Iris pigment epithelial cell (primary cell): ENCODE measurements around the gene POMGNT1.
A peak's percentile ranks its signal among the peaks of the same experiment; 100 is the strongest.
"Not testable (repeated sequence)": the region's sequence is repeated elsewhere in the genome, so short reads cannot be mapped to it uniquely, and the experiment has no call there.

ENCODE experiments used
- DNase-seq: peaks from one replicate; pipeline ENCODE4 v3.0.0-alpha.2; 2011; ENCODE audit warnings: low read depth

POMGNT1 gene

GRCh38 chr1:46197964-46198811 lies at the start of gene POMGNT1:
TSS of gene POMGNT1 (minus strand) at chr1:46198434. CDS start at chr1:46197821, 613 bp downstream.
- DNase-seq = peak; percentile 71

GRCh38 chr1:46247436-46248121 lies 49.3 kb upstream of the POMGNT1 start, which contains the start of gene RAD54L:
TSS of gene RAD54L (plus strand) at chr1:46247763. CDS start at chr1:46248406, 643 bp downstream.
- DNase-seq = peak; percentile 99

DNA sequence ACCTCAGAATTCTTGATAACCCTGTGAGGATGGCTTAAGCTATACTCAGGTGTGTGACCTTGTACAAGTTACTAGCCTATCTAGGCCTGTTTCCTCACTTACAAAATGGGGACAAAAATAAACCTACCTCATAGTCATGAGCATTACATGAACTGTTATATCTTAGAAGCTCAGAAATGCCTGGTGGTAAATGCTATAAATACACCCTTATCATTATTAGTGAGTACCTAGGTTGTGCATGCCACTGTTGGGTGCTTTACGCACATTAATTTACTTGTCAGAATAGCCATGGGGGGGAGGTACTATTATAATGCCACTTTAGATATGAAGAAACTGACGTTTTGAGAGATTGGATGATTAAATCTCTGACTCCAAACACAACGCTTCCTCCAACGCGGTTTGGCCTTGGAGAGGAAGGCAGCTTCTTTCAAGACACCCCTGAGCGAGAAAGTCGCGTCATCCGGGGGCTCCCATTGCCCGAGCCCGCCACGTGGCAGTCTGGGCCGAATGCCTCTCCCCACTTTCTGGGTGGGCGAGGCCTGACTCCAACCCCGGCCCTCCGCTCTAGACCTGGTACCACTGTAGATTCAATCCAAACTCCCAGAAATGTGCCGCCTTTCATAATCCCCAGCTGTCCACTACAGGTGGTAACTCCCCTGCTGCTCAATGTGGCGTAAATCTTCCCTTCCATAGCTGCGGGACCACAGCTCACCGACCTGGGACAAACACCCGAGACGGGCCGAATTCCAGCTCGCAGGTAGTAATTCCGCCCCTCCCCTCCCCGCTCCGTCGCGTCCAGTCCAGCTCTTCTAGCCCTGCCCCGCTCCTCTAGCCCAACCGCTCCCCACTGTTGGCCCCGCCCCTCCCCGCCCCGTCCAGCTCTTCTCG lies 48.6 kb upstream of the POMGNT1 start:
- peak; percentile 69 for DNase-seq

DNA sequence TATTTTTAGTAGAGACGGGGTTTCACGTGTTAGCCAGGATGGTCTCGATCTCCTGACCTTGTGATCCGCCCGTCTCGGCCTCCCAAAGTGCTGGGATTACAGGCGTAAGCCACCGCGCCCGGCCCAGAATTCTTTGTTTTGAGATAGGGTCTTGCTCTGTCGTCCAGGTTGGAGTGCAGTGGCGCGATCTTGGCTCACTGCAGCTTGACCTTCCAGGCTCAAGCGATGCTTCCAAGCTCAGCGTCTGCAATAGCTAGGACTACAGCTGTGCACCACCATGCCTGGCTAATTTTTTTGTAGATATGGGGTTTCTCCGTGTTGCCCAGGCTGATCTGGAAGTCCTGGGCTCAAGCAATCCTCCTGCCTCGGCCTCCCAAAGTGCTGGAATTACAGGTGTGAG lies 47.9 kb upstream of the POMGNT1 start:
- DNase-seq = not testable (repeated sequence)

GRCh38 chr1:46244656-46245371 lies 46.6 kb upstream of the POMGNT1 start:
- peak; percentile 22 for DNase-seq

- DNase-seq = not testable (repeated sequence)
Measured at GRCh38 chr1:46243831-46244230, 45.6 kb upstream of the POMGNT1 start.

- DNase-seq = no peak
Measured at GRCh38 chr1:46242918-46243317, 44.7 kb upstream of the POMGNT1 start.

DNA sequence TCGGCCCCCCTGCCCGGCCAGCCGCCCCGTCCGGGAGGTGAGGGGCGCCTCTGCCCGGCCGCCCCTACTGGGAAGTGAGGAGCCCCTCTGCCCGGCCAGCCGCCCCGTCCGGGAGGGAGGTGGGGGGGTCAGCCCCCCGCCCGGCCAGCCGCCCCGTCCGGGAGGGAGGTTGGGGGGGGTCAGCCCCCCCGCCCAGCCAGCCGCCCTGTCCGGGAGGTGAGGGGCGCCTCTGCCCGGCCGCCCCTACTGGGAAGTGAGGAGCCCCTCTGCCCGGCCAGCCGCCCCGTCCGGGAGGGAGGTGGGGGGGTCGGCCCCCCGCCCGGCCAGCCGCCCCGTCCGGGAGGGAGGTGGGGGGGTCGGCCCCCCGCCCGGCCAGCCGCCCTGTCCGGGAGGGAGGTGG lies 43.5 kb upstream of the POMGNT1 start:
- not testable (repeated sequence) for DNase-seq

DNA sequence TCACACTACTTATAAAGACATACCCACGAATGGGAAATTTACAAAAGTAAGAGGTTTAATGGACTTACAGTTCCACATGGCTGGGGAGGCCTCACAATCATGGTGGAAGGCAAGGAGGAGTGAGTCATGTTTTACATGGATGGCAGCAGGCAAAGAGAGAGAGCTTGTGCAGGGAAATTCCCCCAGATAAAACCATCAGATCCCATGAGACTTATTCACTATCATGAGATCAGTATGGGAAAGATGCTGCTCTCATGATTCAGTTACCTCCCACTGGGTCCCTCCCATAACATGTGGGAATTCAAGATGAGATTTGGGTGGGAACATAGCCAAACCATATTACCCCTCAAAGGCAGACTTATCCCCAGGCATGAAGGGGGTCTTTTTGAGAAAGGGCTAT lies 40.6 kb upstream of the POMGNT1 start:
- peak; percentile 36 for DNase-seq

- DNase-seq = no peak
Measured at GRCh38 chr1:46236882-46237281, 38.6 kb upstream of the POMGNT1 start.

DNA sequence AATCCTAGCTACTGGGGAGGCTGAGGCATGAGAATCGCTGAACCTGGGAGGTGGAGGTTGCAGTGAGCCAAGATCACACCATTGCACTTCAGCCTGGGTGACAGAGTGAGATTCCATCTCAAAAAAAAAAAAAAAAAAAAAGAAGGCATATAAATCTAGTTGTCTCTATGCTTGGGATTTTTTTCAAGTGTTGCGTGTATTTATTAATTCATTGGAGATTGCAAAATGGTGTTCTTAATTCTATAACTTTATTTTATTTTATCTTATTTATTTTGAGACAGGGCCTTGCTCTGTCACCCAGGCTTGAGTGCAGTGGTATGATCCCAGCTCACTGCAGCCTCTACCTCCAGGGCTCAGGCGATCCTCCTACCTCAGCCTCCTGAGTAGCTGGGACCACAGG lies 33.0 kb upstream of the POMGNT1 start:
- not testable (repeated sequence) for DNase-seq

GRCh38 chr1:46224966-46225365 lies 26.7 kb upstream of the POMGNT1 start:
- DNase-seq = no peak

DNA sequence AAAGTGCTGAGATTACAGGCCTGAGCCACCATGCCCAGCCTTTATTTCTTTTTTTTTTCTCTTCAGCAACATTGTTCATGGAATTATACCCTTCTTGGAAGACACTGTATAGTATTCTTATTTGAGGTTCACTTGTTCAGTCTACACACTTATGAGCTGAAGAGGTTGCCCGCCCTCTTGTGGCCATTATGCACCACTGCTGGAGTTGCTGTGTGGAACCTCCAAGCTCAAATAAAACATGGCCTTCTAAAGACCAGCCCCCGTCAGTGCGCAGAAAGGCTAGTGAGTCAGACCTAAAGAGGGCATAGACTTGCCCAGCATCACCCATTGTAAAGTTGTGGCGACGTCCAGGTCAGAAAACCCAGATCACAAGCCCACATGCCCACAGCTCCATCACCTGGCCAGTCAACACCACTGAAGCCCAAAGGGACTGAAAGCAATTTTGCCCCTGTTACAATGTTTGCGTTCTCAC lies 25.3 kb upstream of the POMGNT1 start:
- DNase-seq = peak; percentile 90

DNA sequence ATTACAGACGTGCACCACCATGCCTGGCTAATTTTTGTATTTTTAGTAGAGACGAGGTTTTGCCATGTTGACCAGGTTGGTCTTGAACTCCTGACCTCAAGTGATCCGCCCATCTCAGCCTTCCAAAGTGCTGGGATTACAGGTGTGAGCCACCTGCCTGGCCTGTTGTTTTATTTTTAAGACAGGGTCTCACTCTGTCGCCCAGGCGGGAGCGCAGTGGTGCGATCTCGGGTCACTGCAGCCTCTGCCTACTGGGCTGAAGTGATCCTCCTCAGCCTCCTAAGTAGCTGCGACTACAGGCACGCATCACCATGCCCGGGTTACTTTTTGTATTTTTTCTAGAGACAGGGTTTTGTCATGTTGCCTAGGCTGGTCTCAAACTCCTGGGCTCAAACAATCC lies 24.8 kb upstream of the POMGNT1 start:
- not testable (repeated sequence) for DNase-seq

DNA sequence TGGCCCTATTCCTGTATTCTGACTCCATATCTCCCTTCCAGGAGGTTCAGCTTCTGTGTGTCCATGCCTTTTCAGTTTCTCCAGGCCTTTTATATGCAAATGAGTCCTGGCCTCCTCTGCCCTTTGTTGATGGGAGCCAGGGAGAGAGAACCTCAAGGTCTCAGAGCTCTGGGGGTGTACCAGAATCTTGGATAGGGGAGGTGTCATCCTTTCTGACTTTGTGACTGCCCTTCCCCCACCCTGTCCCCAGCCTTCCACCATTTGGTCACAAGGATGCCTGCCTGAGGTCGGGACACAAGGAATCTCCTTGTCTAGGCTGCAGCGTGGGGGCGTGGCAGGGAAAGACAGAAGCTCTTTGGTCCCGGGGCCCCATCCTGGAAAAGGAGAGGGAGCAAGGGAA lies 23.5 kb upstream of the POMGNT1 start:
- DNase-seq = no peak

DNA sequence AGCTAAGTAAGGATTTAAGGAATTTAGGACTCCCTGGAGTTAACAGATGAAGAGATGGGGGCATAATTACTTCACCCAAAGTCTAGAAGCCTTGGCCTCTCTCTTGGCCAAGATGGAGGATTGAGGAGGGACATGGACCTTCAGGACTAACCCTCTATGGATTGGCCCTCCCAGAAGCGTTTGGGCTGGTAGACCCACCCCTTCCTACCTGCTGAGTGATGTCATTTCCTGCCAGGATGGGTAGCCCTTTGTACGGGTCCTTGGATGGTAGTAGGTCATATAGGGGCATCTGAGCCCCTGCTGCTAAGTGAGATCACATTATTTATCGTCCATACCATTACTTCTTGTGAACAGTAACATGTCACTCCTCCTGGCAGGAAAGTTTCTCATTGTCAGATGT lies 22.6 kb upstream of the POMGNT1 start:
- DNase-seq = no peak

- DNase-seq = no peak
Measured at GRCh38 chr1:46219551-46220520, 21.6 kb upstream of the POMGNT1 start.

DNA sequence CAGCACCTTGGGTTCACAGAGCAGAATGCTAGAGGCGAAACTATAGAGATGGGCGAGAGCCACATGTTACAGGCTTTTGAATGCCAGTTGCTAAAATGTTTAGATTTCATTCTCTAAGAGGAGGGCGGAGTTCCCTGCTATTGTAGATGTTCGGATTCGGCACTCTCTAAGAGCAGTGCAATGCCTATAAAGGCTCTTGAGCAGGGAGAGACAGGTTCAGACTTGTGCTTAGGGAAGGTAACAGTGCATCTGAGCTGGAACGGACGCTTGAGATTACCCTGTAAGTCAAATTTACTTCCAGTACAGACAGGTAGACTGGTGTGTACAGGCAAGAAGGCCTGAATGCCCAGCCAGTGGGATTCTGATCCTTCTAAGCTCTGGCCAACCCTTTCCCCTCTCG lies 20.2 kb upstream of the POMGNT1 start:
- DNase-seq = no peak

- no peak for DNase-seq
Measured at GRCh38 chr1:46215504-46215903, 17.3 kb upstream of the POMGNT1 start.

DNA sequence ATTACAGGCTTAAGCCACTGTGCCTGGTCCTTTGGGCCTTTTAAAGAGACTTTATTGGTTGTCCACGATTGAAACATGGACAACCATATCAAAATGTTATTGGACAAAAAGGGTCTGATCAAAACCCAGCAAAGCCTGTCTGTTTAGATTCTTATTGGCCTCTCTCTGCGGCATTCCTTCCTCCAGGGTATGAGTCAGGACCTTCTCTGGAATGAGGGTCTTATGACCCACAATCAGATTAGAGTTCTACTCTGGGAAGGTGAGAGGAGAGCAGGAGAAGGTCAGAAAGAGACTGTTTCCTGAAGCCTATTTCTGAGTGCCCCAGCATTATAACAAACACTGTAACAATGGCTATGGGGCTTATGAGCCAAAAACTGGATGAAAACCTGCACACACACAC lies 12.8 kb upstream of the POMGNT1 start:
- DNase-seq = no peak
